HEK293T (cell line): ENCODE measurements around the gene HPCAL1.

Experiments
- CTCF ChIA-PET: fragments of 350-600 bp; formaldehyde crosslinking; extraction: SDS; loops from one replicate; lab custom pipeline; 2021; ENCODE audit warnings: antibody characterized with exemption, inconsistent platforms; lab: Yijun Ruan, JAX
- POLR2A ChIA-PET: fragments of 350-600 bp; formaldehyde crosslinking; extraction: SDS; loops from one replicate; lab custom pipeline; 2020; ENCODE audit warnings: antibody characterized with exemption, inconsistent platforms; lab: Yijun Ruan, JAX
- DNase-seq: peaks from one replicate; pipeline ENCODE4 v3.0.0; 2012; ENCODE audit warnings: mixed read lengths; ENCODE audit errors: extremely low spot score
- ARNT ChIP-seq: fragments of 450-650 bp; IDR thresholded peaks from 2 replicates; pipeline ENCODE4 v1.6.1; 2017; ENCODE audit warnings: mild to moderate bottlenecking
- BHLHE40 ChIP-seq: fragments of 450-650 bp; IDR thresholded peaks from 2 replicates; pipeline ENCODE4 v1.6.1; 2016; ENCODE audit warnings: mild to moderate bottlenecking, moderate library complexity, borderline replicate concordance
- CTBP1 ChIP-seq: fragments of 450-650 bp; IDR thresholded peaks from 2 replicates; pipeline ENCODE4 v1.6.1; 2016; ENCODE audit warnings: borderline replicate concordance
- ELF4 ChIP-seq: fragments of 450-650 bp; IDR thresholded peaks from 2 replicates; pipeline ENCODE4 v1.6.1; 2017; ENCODE audit warnings: antibody characterized with exemption
- FOXA1 ChIP-seq: fragments of 450-650 bp; IDR thresholded peaks from 2 replicates; pipeline ENCODE4 v1.6.1; 2016; ENCODE audit warnings: mild to moderate bottlenecking
- FOXK2 ChIP-seq: fragments of 450-650 bp; IDR thresholded peaks from 2 replicates; pipeline ENCODE4 v1.6.1; 2016; ENCODE audit warnings: mild to moderate bottlenecking
- FOXM1 ChIP-seq: fragments of 450-650 bp; IDR thresholded peaks from 2 replicates; pipeline ENCODE4 v1.6.1; 2017; ENCODE audit warnings: mild to moderate bottlenecking, borderline replicate concordance
- HDGF ChIP-seq: fragments of 450-650 bp; IDR thresholded peaks from 2 replicates; pipeline ENCODE4 v1.6.1; 2017; ENCODE audit warnings: antibody characterized with exemption, borderline replicate concordance
- L3MBTL2 ChIP-seq: fragments of 450-650 bp; conservative IDR thresholded peaks from 2 replicates; pipeline ENCODE4 v1.6.1; 2016; ENCODE audit warnings: mild to moderate bottlenecking
- LEF1 ChIP-seq: fragments of 450-650 bp; IDR thresholded peaks from 2 replicates; pipeline ENCODE4 v1.6.1; 2017; ENCODE audit warnings: mild to moderate bottlenecking, borderline replicate concordance
- NFRKB ChIP-seq: fragments of 450-650 bp; IDR thresholded peaks from 2 replicates; pipeline ENCODE4 v1.6.1; 2016; ENCODE audit warnings: mild to moderate bottlenecking, moderate library complexity
- PKNOX1 ChIP-seq: fragments of 450-650 bp; IDR thresholded peaks from 2 replicates; pipeline ENCODE4 v1.6.1; 2016
- SP1 ChIP-seq: fragments of 450-650 bp; IDR thresholded peaks from 2 replicates; pipeline ENCODE4 v1.6.1; 2017
- SUZ12 ChIP-seq: fragments of 450-650 bp; IDR thresholded peaks from 2 replicates; pipeline ENCODE4 v1.6.1; 2016; ENCODE audit warnings: mild to moderate bottlenecking
- TARDBP ChIP-seq: fragments of 450-650 bp; IDR thresholded peaks from 2 replicates; pipeline ENCODE4 v1.6.1; 2016
- ZNF384 ChIP-seq: fragments of 450-650 bp; IDR thresholded peaks from 2 replicates; pipeline ENCODE4 v1.6.1; 2016

The HPCAL1 gene

DNA sequence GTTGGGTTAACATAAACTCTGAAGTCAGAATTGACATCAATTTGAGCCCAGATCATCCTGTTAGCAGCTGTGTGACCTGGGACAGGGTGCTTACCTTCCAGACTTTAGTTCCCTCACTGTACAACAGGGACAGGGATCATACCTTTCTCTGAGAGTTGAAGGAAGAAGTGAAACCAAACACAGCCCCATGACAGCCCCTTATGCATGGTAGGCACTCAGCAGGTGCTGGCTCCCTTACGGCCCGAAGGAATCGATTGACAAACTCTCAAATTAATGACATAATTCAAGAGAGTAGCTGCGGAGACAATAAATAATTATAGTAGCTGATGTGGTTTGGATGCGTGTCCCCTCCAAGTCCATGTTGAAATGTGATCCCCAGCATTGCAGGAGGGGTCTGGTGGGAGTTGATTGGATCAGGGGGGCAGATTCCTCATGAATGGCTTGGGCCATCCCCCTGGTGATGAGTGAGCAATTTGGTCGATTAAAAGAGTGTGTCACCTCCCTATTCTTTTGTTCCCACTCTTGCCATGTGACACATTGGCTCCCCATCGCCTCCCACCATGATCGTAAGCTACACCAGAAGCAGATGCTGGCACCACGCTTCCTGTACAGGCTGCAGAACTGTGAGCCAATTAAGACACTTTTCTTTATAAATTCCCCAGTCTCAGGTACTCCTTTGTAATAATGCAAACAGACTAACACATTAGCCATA is 73.0 kb downstream of the HPCAL1 start:
- no peak for TF ChIP-seq ZNF384
- TF ChIP-seq BHLHE40: no peak
- TF ChIP-seq FOXK2: no peak
- TF ChIP-seq PKNOX1: no peak
- no peak for TF ChIP-seq HDGF
- no peak for TF ChIP-seq FOXM1
- TF ChIP-seq SUZ12: no peak
- TF ChIP-seq ARNT: no peak
- no peak for TF ChIP-seq FOXA1
- TF ChIP-seq ELF4: no peak
- no peak for TF ChIP-seq L3MBTL2
- TF ChIP-seq NFRKB: no peak
- no peak for TF ChIP-seq CTBP1
- CTCF ChIA-PET: no interaction called here

GRCh38 chr2:10377052-10377746 is 74.5 kb downstream of the HPCAL1 start:
- ChIA-PET CTCF (no interaction called here), POLR2A (no interaction called here)
- no peak for DNase-seq
- TF ChIP-seq SUZ12 (no peak), NFRKB (no peak), BHLHE40 (no peak), FOXK2 (no peak), ARNT (no peak), FOXA1 (no peak), ELF4 (no peak), HDGF (no peak), FOXM1 (no peak), SP1 (no peak)

More for the DNA sequence above, 73.0 kb downstream of the HPCAL1 start:
- POLR2A ChIA-PET: no interaction called here
- no peak for DNase-seq

GRCh38 chr2:10377747-10378085 is 75.0 kb downstream of the HPCAL1 start:
- TF ChIP-seq BHLHE40 (no peak), L3MBTL2 (no peak), CTBP1 (no peak), PKNOX1 (no peak), LEF1 (no peak), HDGF (no peak), SUZ12 (no peak), ARNT (no peak), NFRKB (no peak), ELF4 (no peak), FOXM1 (no peak), TARDBP (no peak), ZNF384 (no peak), FOXK2 (no peak)
- POLR2A ChIA-PET: no interaction called here
- no peak for DNase-seq
- CTCF ChIA-PET: no interaction called here

DNA sequence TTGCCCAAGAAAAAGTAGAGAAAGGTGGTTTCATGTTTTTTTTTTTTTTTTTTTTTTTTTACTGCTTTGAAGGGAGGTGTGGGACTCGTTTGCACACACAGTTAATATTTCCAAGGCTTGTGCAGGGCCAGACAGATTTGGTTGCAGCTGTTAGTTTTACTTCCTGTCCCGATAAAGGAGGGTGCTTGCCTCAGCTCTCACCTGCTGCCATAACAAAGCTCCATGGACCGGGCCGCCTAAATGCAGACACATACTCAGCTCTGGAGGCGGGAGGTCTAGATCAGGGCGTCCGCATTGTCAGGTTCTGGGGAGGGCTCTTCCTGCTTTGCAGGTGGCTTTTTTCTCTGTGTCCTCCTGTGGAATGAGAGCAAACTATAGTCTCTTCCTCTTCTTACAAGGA is 75.5 kb downstream of the HPCAL1 start:
- POLR2A ChIA-PET: no interaction called here
- no peak for DNase-seq
- CTCF ChIA-PET: no interaction called here
- TF ChIP-seq HDGF (no peak), NFRKB (no peak), ZNF384 (no peak), SP1 (no peak), FOXM1 (no peak), FOXK2 (no peak), FOXA1 (no peak), PKNOX1 (no peak), L3MBTL2 (no peak), TARDBP (no peak), BHLHE40 (no peak), ARNT (no peak)

DNA sequence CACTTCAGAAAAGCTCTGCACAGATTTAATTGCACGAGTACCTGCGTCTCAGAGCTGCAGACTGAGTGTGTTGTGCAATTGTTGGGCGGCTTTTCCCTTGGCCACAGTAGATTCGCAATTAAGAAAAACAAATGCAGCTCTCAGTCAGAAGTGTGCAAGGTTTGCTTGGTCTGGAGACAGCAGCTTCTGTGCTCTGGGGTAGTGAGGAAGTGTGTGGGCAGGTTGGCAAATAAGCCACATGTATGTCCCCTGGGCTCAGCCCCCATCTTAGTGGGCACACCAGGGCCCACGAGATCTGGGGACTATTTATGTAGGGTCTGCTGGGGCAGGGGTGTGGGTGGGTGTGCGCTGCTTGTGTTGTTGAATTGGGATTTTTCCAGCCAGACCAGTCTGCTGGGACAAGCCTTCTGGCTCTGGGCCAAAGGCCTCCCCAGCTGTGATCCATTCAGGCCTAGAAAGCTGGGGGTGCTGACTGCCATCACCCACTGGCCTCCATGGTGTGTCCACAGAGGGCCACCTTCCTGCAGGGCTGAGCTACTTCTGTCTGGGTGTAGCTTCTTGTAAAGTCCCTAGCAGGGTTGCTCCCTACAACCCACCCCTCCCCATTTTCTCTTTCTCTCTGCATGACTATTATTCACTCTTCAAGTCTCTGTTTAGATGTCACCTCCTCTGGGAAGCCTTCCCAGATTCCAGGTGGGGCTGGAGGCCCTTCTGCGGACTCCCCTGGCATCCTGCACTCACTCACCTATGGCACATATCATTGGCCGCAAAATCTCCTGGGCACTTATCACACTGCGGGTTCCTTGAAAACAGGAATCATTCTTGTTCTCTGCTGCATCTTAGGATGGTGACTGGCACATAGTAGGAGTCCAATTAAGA is 77.6 kb downstream of the HPCAL1 start:
- no peak for TF ChIP-seq SUZ12
- ChIA-PET POLR2A (no interaction called here), CTCF (interaction anchor here (0.5 to 0.6 kb wide), 2 partner anchors 29 to 1146 kb away, joined by 3 to 7 read pairs; no protein-coding TSS in a partner anchor)
- no peak for DNase-seq

GRCh38 chr2:10381997-10382353 is 79.3 kb downstream of the HPCAL1 start:
- TF ChIP-seq FOXA1 (no peak), NFRKB (no peak), ELF4 (no peak), ARNT (no peak), L3MBTL2 (no peak), BHLHE40 (no peak)
- DNase-seq: no peak
- ChIA-PET POLR2A (no interaction called here), CTCF (no interaction called here)
